ENCODE measurements around the gene KIF26B.
"Not testable (repeated sequence)": the region's sequence is repeated elsewhere in the genome, so short reads cannot be mapped to it uniquely, and the experiment has no call there.

KIF26B gene

GRCh38 chr1:245353915-245354775 is 199.4 kb downstream of the KIF26B start:
- no peak overlapping the region for H3K4me3 ChIP-seq (ENCODE audit: low read depth, low read length)
- no peak for TF ChIP-seq CTCF (IDR thresholded peaks at IDR 0.05; ENCODE audit: low read depth, low read length, missing control alignments)
- in situ Hi-C loops (cut with HindIII; ENCODE audit: low sequenced_read_pairs): no loop called here
- no peak for DNase-seq (ENCODE audit: low read depth)

DNA sequence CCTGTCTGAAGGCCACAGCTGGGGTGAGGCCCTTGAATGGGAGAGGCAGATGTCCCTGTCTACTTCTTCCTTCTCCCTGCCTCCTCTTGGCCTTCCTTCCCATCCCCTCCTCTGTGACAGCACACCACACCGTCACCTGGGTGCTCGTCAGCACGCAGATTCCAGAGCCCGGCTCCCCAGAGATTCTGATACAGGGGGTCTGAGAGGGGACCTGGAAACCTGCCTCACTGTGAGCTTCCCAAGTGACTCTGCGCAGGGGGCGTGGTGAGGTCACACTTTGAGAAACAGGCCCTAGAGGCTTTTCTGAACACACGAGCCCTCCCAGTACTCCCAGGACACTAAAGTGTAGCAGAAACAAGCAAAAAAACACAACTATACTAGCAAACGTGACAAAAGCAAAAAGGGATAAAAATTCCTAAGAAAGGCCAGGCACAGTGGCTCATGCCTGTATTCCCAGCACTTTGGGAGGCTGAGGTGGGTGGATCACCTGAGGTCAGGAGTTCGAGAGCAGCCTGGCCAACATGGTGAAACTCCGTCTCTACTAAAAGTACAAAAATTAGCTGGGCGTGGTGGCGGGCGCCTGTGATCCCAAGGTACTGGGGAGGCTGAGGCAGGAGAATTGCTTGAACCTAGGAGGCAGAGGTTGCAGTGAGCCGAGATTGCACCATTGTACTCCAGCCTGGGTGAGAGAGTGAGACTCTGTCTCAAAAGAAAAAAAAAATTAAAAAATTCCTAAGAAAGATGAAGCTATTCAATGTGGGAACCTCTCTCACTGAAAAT is 201.3 kb downstream of the KIF26B start:
- in situ Hi-C loops (cut with HindIII; ENCODE audit: low sequenced_read_pairs); DNase-seq (ENCODE audit: low read depth); H3K4me3 ChIP-seq (ENCODE audit: low read depth, low read length): not testable (repeated sequence)

DNA sequence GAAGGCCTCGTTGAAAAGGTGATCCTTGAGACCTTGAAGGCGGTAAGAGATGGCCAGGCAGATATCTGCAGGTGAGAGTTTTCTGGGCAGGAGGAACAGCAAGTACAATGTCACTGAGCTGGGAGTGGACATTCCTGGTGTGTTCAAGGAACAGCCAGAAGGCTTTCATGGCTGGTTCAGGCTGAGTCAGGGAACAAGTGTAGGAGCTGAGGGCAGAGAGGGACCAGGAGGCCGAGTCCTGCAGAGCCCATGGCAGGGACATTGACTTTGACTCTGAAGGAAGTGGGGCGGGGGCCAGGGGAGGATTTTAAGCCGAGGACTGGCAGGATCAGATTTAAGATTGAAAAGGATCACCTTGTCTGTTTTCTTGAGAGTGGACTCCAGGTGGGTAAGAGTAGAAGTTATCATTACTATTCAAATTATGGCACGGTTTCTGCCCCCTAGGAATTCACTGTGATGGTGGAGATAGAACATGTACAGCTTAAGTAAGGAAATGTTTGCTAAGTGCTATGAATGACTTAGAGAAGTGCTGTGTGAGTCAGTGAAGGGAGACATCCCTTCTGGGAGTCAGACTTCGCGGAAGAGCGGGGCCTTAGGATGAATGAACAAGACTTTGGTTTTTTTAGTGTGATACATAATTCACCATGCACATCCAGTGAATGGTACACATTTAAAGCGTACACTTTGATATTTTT is 202.3 kb downstream of the KIF26B start:
- no peak for DNase-seq (ENCODE audit: low read depth)
- no peak overlapping the region for H3K4me3 ChIP-seq (ENCODE audit: low read depth, low read length)
- TF ChIP-seq CTCF (IDR thresholded peaks at IDR 0.05; ENCODE audit: low read depth, low read length, missing control alignments): no peak
- in situ Hi-C loops (cut with HindIII; ENCODE audit: low sequenced_read_pairs): no loop called here

GRCh38 chr1:245359101-245359680 is 204.4 kb downstream of the KIF26B start:
- in situ Hi-C loops (cut with HindIII; ENCODE audit: low sequenced_read_pairs); H3K4me3 ChIP-seq (ENCODE audit: low read depth, low read length); DNase-seq (ENCODE audit: low read depth): not testable (repeated sequence)

DNA sequence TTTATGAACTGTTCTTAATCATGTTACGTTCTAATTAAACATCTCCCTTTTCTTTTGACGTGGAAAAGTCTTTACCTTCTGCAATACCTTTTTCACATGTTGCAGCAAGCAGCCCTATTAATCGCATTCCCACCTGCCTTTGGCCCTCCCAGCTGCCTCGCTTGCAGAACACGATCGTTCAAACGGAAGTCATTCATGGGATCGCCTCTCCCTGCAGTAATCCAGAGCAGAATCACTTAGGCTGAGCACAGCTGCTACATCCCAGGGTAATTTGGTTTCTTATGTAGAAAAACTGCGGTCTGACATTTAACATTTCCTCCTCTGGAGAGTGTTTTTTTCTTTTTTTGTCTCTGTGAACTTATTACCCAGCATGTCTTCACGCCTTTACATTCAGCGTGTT is 206.3 kb downstream of the KIF26B start:
- no peak for TF ChIP-seq CTCF (IDR thresholded peaks at IDR 0.05; ENCODE audit: low read depth, low read length, missing control alignments)
- in situ Hi-C loops (cut with HindIII; ENCODE audit: low sequenced_read_pairs): no loop called here
- DNase-seq (ENCODE audit: low read depth): no peak

GRCh38 chr1:245361951-245362350 is 207.2 kb downstream of the KIF26B start:
- H3K4me3 ChIP-seq (ENCODE audit: low read depth, low read length): no peak overlapping the region
- in situ Hi-C loops (cut with HindIII; ENCODE audit: low sequenced_read_pairs): no loop called here
- no peak for DNase-seq (ENCODE audit: low read depth)
- TF ChIP-seq CTCF (IDR thresholded peaks at IDR 0.05; ENCODE audit: low read depth, low read length, missing control alignments): no peak

More for the DNA sequence above, 206.3 kb downstream of the KIF26B start:
- H3K4me3 ChIP-seq (ENCODE audit: low read depth, low read length): no peak overlapping the region

GRCh38 chr1:245363461-245364200 is 208.8 kb downstream of the KIF26B start:
- no peak overlapping the region for H3K4me3 ChIP-seq (ENCODE audit: low read depth, low read length)
- in situ Hi-C loops (cut with HindIII; ENCODE audit: low sequenced_read_pairs): no loop called here
- TF ChIP-seq CTCF (IDR thresholded peaks at IDR 0.05; ENCODE audit: low read depth, low read length, missing control alignments): no peak
- no peak for DNase-seq (ENCODE audit: low read depth)

Measured in astrocyte of the cerebellum (primary cell).